Measurements from ENCODE around the gene U2AF1L4.

The U2AF1L4 gene

DNA sequence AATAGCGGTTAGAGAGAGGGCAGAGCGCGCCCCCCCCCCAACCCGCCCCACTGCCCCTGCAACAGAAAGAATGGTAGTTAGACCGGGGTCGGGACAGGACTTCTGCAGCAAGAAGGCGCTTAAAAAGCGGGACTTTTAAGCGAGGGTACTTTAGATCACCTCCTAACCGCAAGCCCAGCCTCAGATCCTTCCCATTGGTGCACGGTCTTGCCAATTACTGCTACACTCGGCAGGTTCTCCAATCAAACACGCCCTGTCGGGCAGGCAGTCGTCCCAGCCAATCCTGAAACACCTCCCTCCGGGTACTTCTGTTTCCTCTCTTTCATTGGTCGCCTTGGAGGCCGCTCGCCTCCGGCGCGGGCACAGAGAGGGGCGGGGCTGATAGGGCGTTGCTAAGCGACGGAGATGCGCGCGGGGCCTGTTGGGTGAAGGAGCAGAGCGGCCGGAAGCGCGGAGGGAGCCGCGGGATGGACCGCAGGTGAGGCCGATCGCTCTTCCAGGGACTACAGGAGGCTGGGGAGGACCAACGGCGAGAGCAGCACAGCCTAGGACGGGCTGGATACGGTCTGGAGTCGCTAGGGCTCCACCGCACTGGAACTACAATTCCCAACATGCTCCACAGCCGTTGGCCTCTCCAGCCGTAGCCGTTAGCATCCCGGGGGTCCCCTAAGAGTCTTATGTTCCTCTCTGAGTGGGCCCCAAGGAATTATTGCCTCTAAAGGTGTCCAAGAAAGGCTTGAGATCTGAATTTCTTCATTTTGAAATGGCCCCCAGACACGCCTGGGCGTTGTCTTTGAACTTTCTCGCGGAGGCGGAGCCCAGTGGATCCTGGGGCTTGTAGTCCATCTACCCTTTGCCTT lies 12.8 kb upstream of the U2AF1L4 start, which contains the start of gene PROSER3:
PROSER3 (plus strand) TSS at position 428 of the 860 bp plus-strand sequence; CDS start at position 468, 40 bp downstream.
- DNase-seq: peak; percentile 96

DNA sequence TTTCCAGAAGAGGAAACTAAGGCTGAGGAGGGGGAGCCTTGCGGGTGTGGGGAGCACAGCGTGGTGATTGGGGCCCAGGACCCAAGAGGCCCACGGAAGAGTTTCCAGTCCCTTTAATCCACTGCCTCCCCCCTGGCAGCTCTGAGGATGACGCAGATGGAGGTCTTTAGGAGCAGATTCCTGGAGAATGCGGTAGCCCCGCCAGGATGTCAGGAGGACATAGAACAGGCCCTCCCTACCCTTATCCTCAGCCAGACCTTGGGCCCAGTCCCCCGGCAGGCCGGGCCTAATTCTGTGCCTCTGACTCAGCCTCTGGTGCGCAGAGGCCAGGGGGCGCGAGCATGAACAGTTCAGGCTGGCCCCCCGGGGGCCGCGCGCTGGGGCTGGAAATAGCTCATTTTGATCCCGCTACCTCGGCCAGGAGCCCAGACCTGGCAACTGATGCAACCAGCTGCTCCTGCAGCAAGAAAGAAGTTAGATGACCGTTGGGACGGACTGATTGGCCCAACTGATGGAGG lies 12.1 kb upstream of the U2AF1L4 start:
- DNase-seq: peak; percentile 77

DNA sequence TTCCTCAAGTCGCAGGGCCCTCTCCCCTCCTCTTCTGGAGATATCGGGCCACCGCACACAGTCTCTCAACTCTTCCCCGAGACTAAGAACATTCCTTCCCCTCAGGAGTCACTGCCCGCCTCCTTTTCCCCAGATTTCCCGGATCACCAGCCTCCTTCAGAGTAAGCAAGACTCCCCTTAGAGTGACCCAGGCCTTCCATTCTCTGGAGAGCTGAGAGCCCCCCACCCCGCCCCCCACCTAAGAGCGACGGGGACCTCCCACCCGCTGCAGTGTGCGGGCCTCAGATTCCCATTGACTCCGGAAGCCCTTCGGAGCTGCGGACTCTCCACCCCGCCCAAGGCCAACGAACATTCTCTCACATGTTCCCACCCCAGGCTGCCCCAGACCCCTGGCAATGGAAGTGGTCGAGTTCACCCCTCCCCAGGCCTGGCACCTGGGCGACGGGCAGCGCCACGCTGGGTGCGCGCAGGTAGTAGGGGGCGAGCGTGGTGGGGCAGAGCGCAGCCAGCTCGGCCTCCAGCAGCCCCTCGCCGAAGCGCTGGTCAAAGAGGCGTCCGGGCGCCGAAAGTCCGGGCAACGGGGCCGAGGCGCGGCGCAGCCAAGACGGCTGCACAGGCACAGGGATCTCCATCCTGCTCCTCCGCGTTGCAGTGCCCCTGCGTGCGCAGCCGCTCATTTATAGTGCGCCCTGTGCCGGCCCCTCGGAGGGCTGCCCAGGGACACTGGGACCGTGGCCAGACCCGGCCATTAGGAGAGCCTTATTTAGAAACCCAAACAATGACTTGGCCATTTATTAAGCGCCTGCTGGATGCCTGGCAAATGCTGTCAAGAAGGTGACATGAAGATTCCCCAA lies 11.4 kb upstream of the U2AF1L4 start, which contains the start of gene HSPB6:
HSPB6 (minus strand) TSS at position 653 of the 854 bp plus-strand sequence; CDS start at position 632, 21 bp downstream.
- DNase-seq: peak; percentile 63

DNA sequence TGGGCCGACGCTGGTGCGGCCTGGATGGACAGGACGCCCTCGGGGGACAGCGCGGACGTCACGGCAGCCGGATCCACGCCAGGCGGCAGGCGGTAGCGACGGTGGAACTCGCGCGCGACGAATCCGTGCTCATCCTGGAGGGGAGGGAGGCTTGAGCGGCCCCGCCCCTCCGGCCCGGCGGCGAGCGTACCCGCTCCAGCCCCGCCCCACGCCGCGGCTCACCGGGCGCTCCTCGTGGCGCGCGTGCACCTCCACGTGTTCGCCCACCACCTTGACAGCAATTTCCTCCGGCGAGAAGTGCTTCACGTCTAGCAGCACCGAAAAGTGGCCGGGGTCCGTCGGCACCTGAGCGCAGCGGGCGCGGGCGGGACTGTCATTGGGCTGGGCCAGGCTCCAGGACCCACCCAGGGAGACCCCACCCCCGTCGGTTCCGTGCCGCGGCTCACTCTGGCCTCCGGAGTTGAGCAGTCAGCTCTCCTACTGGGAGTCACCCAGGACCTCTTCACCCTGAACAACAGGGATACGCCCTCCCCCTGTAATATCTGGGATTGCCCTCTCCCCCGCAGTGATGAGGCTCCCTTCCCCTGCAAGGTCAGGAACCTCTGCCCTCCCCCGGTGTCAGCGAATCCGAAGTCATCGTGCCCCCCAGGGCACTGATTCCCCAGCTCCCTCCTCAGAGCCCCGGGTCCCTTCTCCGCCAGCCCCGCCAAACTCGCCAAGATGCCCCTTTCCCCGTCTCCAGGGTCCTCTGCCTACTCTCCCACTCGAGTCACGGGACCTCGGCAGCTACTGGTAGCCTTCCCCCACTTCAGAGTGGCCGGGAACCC lies 10.5 kb upstream of the U2AF1L4 start:
- peak; percentile 50 for DNase-seq

DNA sequence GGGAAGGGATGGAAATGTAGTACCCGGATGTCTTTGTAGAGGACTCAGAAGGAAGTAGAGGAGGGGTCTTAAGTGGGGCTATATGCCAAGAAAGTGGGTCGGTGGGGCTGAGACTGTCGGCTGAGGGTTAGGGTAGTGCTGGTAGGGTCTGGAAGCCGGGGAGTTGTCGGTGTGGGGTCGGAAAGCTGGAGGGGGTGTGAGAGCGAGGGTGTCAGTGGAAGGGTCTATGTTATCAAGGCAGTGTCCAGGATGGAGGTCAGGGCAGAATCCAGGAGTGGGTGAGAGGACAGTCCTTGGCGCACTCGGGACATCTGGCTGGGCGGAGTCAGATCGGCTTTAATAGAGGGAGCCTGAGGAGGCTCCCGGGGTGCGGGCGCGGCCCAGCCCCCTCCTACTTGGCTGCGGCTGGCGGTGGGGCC lies 9.9 kb upstream of the U2AF1L4 start:
- peak; percentile 43 for DNase-seq

DNA sequence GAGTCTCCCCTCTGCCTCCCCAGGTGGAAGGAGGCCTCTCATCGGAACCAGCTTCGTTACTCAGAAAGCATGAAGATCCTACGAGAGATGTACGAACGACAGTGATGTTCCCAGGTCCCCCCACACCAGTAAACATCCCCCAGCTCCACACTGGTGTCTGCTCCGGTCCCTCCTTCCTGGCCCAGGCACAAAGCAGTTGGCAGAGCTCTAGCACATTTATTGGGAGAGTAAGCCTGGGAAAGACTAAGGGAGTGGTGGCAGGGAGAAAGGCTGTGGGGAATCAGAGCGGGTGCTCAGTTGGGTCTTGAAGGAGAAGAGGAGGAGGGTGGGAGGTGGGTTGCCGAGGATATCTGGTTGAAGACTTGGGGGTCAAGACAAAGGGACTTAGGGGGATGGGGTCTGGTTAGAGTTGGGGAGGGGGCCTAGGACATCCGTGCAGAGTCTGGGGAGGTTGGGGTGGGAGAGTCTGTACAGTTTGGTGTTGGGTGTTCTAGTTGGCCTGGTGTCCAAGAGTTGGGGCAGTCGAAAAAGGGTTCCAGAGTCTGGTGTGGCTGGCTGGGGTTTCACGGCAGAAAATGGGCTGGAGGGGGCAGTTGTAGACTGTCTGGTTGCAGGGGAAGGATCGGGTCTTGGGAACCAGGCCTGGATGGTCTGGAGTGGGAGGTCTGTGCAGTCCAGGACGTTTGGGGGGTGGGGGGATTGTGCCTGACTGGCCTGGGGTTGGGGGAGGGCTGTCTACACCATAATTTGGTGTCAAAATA lies 9.3 kb upstream of the U2AF1L4 start:
- DNase-seq: no peak

DNA sequence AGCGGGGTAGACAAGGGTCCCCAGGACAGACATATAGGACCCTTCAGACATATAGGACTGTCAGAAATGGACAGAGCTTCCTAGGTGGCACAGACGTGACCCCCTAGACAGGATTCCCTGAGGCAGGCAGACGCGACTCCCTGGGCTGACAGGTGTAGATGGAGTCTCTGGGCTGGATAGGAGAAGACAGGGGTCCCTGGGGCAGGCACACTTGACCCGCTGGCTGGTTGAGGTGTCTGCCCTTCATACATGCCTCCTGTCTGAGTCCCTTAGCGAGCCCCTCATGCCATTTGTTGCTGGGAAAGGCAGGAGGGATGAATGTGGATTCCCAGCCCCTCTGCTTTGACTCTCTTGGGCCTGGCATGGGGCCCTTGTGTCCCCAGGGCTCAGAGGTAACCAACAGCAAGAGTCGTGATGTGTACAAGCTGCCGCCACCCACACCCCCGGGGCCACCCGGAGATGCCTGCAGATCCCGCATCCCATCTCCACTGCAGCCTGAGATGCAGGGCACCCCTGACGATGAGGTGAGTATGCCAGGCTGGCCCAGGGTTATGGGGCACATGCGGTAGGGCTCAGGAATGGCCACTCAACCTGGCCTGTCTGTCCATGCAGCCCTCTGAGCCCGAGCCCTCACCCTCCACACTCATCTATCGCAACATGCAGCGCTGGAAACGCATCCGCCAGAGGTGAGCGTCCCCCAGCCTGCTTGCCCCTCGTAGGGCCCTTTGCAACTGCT lies 8.6 kb upstream of the U2AF1L4 start:
- DNase-seq: no peak

DNA sequence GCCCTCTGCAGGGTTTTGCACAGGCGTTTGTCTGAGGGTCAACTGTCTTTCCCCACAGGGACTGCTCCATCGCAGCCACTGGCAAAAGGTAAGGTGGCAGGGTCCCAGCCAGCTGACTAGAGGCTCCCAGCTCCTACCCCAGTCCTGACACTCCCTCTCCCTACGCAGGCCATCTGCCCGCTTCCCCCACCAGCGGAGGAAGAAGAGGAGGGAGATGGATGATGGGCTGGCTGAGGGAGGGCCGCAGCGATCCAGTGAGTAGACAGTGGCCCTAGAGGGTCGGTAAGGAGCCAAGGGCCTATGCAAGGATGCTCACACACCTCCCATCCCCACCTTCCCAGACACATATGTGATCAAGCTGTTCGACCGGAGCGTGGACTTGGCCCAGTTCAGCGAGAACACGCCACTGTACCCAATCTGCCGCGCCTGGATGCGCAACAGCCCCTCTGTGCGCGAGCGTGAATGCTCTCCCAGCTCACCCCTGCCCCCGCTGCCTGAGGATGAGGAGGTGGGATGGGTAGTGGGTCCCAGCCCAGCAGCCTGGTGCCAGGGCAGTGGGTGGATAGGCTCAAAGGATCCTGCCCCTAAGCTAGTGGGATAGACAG lies 7.6 kb upstream of the U2AF1L4 start:
- no peak for DNase-seq

DNA sequence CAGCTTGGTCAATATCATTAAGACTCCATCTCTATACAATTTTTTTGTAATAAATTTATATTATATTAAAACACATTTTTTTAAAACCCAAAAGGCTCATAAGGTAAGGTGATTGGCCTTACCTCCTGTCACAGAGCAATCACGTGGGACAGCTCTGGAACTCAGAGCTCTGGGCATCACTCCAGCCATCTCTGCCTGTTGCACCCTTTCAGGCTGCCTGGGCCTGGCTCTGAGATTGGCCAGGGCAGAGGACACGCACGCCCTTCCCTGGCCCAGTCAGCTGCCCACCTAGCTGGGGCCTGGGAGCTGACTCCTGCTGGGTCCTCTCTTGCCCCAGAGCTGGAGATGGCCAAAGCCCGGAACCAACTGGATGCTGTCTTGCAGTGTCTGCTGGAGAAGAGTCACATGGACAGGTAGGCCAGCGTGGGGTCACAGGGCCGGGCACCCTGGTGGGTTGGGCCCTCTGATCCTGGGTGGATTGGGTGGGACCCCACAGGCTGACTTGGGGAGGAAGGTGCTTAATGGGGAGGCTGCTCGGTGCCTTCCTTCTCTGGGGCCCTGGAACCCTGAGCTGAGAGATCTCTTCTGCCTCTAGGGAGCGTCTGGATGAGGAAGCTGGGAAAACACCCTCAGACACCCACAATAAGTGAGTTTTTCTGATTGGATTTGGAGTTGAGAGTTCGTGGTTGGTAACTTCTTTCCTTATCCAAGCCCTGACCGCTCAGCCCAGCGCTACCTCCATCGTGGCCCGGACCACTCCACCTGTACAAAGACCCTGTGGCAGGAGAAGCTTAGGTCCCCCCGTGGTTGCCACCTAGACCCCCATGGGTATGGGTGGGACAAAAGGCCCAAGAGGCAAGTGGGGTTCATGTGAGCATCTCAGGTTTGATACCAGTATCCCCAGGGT lies 6.9 kb upstream of the U2AF1L4 start:
- no peak for DNase-seq

DNA sequence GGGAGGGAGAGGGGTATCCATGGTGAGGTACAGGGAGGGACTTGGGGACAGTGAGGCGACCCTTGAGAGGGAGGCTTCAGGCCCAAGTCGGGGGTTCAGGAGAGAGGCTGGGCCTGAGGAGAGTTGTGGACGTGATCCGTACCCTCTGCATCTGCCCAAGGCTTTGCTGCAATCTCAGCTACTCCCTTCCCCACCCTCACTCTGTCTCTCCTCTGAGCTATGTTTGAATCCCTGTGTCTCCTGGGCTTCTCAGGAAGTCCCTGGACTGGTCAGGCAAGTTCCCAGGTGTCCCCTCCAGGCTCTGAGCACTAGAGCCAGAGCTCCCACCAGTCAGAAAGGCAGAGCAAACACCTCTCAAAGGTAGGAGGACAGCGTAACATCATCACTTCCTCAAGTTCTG lies 4.9 kb upstream of the U2AF1L4 start:
- DNase-seq: no peak

DNA sequence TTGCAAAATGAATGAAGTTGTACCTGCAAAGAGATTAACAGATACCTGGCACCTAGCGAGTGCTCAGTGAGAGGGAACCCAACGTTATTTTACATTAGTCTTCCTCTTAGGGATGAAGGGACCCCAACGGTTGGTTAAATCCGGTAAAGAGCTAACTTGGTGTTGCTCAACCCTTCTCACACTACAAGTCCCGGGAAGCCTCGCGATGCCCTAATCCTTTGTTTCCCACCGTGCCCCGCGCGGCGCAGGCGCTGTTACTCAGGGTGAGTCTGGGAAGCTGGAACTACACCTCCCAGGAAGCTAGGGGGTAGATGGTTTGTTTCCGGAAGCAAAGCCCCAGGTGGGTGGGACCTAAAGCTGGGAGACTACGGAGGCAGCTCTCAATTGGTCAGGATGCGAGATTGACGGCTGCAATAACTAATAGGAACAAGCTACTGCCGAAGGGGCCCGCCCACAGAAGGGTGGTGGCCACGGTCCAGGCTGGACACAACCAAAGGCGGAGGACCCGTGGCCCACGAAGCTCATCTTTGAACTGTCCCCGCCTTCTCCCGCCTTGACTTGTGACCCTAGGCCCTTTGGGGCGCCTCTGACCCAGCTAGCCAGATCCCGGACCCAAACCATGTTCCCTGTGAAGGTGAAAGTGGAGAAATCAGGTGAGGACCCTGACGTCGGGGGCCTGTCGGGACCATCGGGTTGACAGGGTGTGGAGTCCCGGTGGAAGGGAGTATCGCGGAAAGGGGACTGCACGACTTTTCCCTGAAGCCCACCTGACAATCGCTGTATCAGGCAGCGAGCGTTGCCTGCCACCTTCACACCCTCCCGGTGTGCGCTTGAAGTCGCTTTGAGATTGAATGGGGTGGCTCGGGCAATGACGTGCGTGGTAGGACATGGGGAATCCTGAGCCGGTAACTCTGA lies 3.1 kb upstream of the U2AF1L4 start, which contains the start of gene LIN37:
LIN37 (plus strand) TSS at position 471 of the 915 bp plus-strand sequence; CDS start at position 620, 149 bp downstream.
- peak; percentile 95 for DNase-seq

DNA sequence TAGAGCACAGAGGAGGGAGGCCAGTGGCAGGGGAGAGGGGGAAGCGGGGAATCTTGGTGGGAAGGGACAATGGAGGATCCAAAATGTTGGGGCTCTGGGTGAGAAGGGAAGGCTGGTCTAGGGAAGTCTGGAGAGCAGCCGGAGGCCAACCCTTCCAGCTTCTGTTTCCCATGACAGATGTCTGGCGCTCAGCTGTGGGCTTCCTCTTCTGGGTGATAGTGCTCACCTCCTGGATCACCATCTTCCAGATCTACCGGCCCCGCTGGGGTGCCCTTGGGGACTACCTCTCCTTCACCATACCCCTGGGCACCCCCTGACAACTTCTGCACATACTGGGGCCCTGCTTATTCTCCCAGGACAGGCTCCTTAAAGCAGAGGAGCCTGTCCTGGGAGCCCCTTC lies 1.3 kb upstream of the U2AF1L4 start:
- DNase-seq: no peak

DNA sequence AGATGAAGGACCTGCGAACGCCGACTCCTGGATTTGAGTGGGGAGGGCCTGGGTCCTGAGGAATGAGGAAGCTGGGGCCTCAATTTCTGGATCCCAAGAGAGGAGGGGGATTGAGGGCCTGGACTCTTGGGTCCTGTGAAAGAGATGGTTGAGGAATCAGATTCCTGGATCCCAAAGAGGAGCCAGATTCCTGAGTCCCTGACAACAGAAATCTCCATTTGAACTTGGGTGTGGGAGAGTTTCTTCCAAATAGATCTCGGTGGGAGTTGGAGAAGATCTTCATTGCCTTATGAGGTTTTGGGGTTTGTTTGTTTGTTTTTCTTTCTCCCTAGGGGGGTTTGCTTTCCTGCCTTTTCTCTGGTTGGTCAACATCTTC lies 857 bp upstream of the U2AF1L4 start:
- DNase-seq: no peak

DNA sequence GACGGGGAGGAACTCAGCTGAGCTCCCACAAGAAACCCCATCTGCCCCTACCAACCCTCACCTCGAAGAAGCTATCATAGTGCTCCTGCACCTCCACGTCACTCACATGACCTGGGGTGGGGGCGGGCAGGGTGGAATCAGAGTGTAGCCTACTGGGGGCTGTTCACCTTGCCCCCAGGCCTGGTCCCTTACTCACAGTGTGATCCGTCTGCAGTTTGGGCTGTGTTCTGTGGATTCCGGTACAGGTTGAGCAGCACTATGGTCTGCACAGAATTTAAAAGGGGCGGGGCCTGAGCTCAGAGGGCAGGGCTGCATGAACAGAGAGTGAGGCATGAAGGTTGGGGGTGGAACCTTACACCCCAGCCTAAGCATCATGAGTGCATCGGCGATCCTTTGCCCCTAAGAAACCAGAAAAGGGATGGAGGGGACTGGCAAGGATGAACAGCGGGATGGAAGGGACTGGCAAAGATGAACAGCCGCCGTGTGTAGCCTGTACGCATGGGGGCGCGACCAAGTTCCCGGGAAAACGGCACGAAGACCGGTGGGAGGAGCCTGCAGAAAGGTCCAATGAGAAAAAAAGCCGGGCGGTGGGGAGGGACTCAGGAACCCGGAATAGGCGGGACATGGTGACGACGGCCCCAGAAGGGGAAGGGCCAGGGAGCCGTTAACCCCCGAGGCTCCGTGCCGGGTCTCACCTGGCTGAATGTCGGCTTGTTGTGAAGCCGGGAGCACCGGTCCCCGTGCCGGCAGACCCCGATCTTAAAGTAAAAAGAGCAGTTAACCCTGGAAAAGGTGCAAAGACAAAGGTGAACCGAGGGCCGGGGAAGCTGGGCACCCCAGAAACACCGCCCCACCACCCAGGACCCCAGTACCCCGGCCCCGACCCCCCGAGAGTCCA lies 539 bp downstream of the U2AF1L4 start:
- DNase-seq: peak; percentile 84

DNA sequence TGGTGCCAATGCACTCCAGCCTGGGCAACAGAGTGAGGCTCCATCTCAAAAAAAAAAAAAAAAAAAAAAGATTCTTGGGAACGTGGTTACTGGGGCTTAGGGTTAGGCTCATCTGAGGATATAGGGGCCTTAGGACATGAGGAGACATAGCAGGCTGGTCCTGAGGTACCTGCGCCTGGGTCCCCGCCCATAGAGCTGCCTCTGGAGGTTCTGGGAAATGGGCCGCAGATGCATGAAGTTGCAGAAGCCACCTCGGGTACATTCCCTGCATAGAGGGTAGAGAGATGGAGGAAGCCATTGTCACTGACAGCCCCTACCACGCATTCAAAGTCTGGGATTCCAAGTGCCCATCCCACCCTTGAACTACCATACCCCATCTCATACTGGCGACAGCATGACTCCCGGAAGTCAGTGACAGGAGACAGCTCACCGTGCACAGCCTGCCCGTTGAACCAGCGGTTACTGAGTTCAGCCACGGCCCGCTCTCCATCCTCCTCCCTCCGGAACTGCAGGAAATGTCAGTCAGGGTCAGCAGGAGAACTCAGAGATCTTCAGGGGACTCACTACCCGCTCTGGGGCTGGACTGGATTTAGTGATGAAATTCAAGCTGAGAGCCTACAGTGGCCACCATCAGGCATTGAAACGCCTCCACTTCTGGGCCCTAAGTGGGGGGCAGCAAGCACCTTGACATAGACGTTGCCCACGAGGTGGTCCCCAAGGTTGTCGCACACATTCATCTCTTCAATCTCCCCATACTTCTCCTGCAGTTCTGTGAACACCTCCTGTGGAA lies 1.4 kb downstream of the U2AF1L4 start:
- DNase-seq: no peak
